Heart right ventricle (tissue), 16 donors: ENCODE results near the gene LPO. TPM values are rescaled to one million over a fixed set of nuclear protein-coding genes. Genes with fewer than 3 reads are reported as not detected.

Source experiments
- ATAC-seq, 8 donors: fragments of 200-7000 bp; cut with Tn5 transposase; one replicate each; pipeline ENCODE4 v1.9.1; 2020; ENCODE audit warnings: mild to moderate bottlenecking in 8 of 8, moderate library complexity in 8 of 8, moderate number of reproducible peaks in 1 of 8
- DNase-seq, 2 donors: peaks; one replicate each; pipeline ENCODE4 v3.0.0-alpha.2; 2020
- H3K27ac ChIP-seq, 10 donors: fragments of 200-600 bp; sonication (generic) in 2 of 10; one replicate each; pipeline versions ENCODE4 v1.5.0 to v1.8.0; 2020 to 2022; ENCODE audit warnings: mild to moderate bottlenecking in 3 of 10
- H3K27me3 ChIP-seq, 7 donors: fragments of 200-600 bp; one replicate each; pipeline ENCODE4 v1.8.0; 2021 to 2022; ENCODE audit warnings: mild to moderate bottlenecking in 2 of 7
- H3K36me3 ChIP-seq, 9 donors: fragments of 200-600 bp; sonication (generic) in 1 of 9; one replicate each; pipeline versions ENCODE4 v1.5.0 to v1.8.0; 2020 to 2022; ENCODE audit warnings: mild to moderate bottlenecking in 2 of 9
- H3K4me1 ChIP-seq, 9 donors: fragments of 200-600 bp; sonication (generic) in 1 of 9; one replicate each; pipeline versions ENCODE4 v1.5.0 to v1.8.0; 2020 to 2022; ENCODE audit warnings: mild to moderate bottlenecking in 4 of 9
- H3K4me3 ChIP-seq, 10 donors: fragments of 200-600 bp; sonication (generic) in 2 of 10; one replicate each; pipeline versions ENCODE4 v1.5.0 to v1.8.0; 2020 to 2022; ENCODE audit warnings: mild to moderate bottlenecking in 7 of 10, moderate library complexity in 2 of 10
- H3K9me3 ChIP-seq, 11 donors: fragments of 200-600 bp in 10 of 11; sonication (generic) in 2 of 11; one replicate each; pipeline versions ENCODE4 v1.5.0 to v1.8.0; 2013 to 2022; ENCODE audit warnings: mild to moderate bottlenecking in 2 of 11, control low read depth in 1 of 11, moderate library complexity in 1 of 11
- CTCF ChIP-seq, 9 donors: fragments of 200-600 bp; sonication (generic) in 2 of 9; IDR thresholded peaks; one replicate each; pipeline versions ENCODE4 v1.5.0 to v1.8.0; 2021 to 2022; ENCODE audit warnings: antibody characterized with exemption in 9 of 9, mild to moderate bottlenecking in 5 of 9, moderate library complexity in 1 of 9
- WGBS, 2 donors: extraction: QIAGEN DNeasy Blood & Tissue Kit; methylation state at CpG; one replicate each; pipeline ENCODE4 v1.1.7; 2013; ENCODE audit warnings: inconsistent platforms in 1 of 2; 5-methylcytosine and 5-hydroxymethylcytosine counted together
- intact Hi-C, 10 donors: fragments of 100-400 bp; cut with DNase I; formaldehyde crosslinking; loops; one replicate each; pipeline versions ENCODE4 v1.11.1 to v1.14.2; 2022
- polyA plus RNA-seq, 2 donors: library from polyadenylated mRNA; stranded (reverse); fragments of 200-250 nt; gene quantifications; one replicate each; pipeline ENCODE4 v1.2.3, GENCODE V29; 2013
- total RNA-seq, 10 donors: library from RNA; stranded (reverse); fragmentation: NEBNext Ultra II Directional in 3 of 10; extraction: Animal tissue kit (Norgen Biotek cat#: 25700) in 3 of 10; gene quantifications; one replicate each; pipeline versions ENCODE4 v1.2.1 to v1.2.4, GENCODE V29; 2021 to 2023
- donor health status: Arrhythmogenic right ventricular cardiomyopathy.
- donor health status: ischemic (EF 13 %, LVEDD 7.1; RV severe dilation, severe dysfunction).
- donor health status: healthy with polysubstance abuse.
- donor health status: DM: no; HTN: yes; CAD: no.
- donor health status: DM: no; HTN: no; CAD: no.
- donor health status: ischemic (EF 25% LVEDD 6.9; RV normal size, moderate dysfunction).
- donor health status: ischemic (EF 25% LVEDD 5.7; RV mildly dilated, moderate dysfunction).
- donor health status: healthy.
- donor health status: DM: yes; HTN: yes; CAD: no.
- donor health status: Ischemic cardiomyopathy.
- donor health status: ischemic (EF 35%, LVEDD 5.7; RV mildly dilated, moderate dysfunction).
- donor health status: nonischemic (EF 11% LVEDD 7.7; RV severe dilation, severe dysfunction).
- donor health status: DM: yes; HTN: yes; CAD: no.
- donor health status: PGD.
- donor health status: ischemic (EF 29% LVEDD 5.4; RV normal size, mild dysfunction).
- donor health status: nonischemic (EF 23%, LVEDD 6.1; RV moderate dilation, normal function).

Gene LPO
- total and polyA plus RNA-seq, 12 donors: not detected

GRCh38 chr17:58270476-58271215 lies 32.3 kb downstream of the LPO start:
- no peaks in the 10 kb centered on the region for H3K36me3 ChIP-seq
- H3K4me3 ChIP-seq: no peak overlapping the region
- TF ChIP-seq CTCF (IDR thresholded peaks at IDR 0.05): no peak
- ATAC-seq (no peak), DNase-seq (no peak)
- H3K27ac ChIP-seq: no peak overlapping the region
- no peaks in the 10 kb centered on the region for H3K9me3 ChIP-seq
- 79 to 83% methylated on average over 15 of the region's 15 CpGs for WGBS, 2 donors
- intact Hi-C loops: no loop called here
- H3K4me1 ChIP-seq: peaks cover 0 to 5% (median 0%) of the 10 kb centered on the region in 9 donors
- peaks cover 0 to 40% (median 14%) of the 10 kb centered on the region in 7 donors for H3K27me3 ChIP-seq

- H3K27ac ChIP-seq: no peak overlapping the region
- ATAC-seq: no peak
- WGBS, 2 donors: 90 to 91% methylated on average over 21 of the region's 21 CpGs
- H3K9me3 ChIP-seq: no peaks in the 10 kb centered on the region
- TF ChIP-seq CTCF (IDR thresholded peaks at IDR 0.05): no peak
- peaks cover 0 to 5% (median 0%) of the 10 kb centered on the region in 9 donors for H3K4me1 ChIP-seq
- H3K27me3 ChIP-seq: peaks cover 0 to 33% (median 10%) of the 10 kb centered on the region in 7 donors
- no peak overlapping the region for H3K4me3 ChIP-seq
- intact Hi-C loops: no loop called here
- no peaks in the 10 kb centered on the region for H3K36me3 ChIP-seq
- DNase-seq: no peak
Observed at GRCh38 chr17:58271216-58271931, 33.0 kb downstream of the LPO start.

GRCh38 chr17:58272367-58273280 lies 34.2 kb downstream of the LPO start:
- H3K9me3 ChIP-seq: no peaks in the 10 kb centered on the region
- no peak overlapping the region for H3K4me3 ChIP-seq
- TF ChIP-seq CTCF (IDR thresholded peaks at IDR 0.05): no peak
- intact Hi-C loops: no loop called here
- ATAC-seq (no peak), DNase-seq (no peak)
- no peaks in the 10 kb centered on the region for H3K36me3 ChIP-seq
- H3K4me1 ChIP-seq: peaks cover 0 to 5% (median 0%) of the 10 kb centered on the region in 9 donors
- no peak overlapping the region for H3K27ac ChIP-seq
- 77 to 83% methylated on average over 12 of the region's 12 CpGs for WGBS, 2 donors
- H3K27me3 ChIP-seq: peaks cover 0 to 24% (median under 1%) of the 10 kb centered on the region in 7 donors
